Astrocyte (in vitro differentiated cells and primary cell): Measurements from ENCODE around the gene WDR37. TPM values are rescaled to one million over a fixed set of nuclear protein-coding genes. Genes with fewer than 3 reads are reported as not detected.

Experiments used
- DNase-seq: peaks from one replicate; pipeline ENCODE4 v3.0.0-alpha.2; 2010; ENCODE audit warnings: low read depth
- FAIRE-seq: peaks from 2 replicates; lab custom pipeline; 2011; peaks lifted over from hg19 to GRCh38; lab: Jason Lieb, UNC
- H2AFZ ChIP-seq: 2 replicates; pipeline ENCODE4 v1.6.0; 2012; ENCODE audit warnings: low read depth, low read length, inconsistent platforms
- H3K27ac ChIP-seq: 2 replicates; pipeline ENCODE4 v1.5.1; 2011; ENCODE audit warnings: low read depth, low read length, inconsistent platforms
- H3K27me3 ChIP-seq: 2 replicates; pipeline ENCODE4 v1.6.0; 2011; ENCODE audit warnings: low read length, inconsistent platforms; ENCODE audit not compliant: insufficient read depth
- H3K36me3 ChIP-seq: 2 replicates; pipeline ENCODE4 v1.5.1; 2011; ENCODE audit warnings: low read length, inconsistent platforms; ENCODE audit not compliant: insufficient read depth
- H3K4me1 ChIP-seq: 2 replicates; pipeline ENCODE4 v1.5.1; 2011; ENCODE audit warnings: low read length, inconsistent platforms; ENCODE audit not compliant: insufficient read depth
- H3K4me2 ChIP-seq: 2 replicates; pipeline ENCODE4 v1.6.0; 2012; ENCODE audit warnings: low read length, inconsistent platforms
- H3K4me3 ChIP-seq: 2 replicates; pipeline ENCODE4 v1.5.1; 2011; ENCODE audit warnings: low read depth, mild to moderate bottlenecking, low read length, inconsistent platforms; ENCODE audit not compliant: insufficient read depth
- H3K79me2 ChIP-seq: 2 replicates; pipeline ENCODE4 v1.6.0; 2012; ENCODE audit warnings: mild to moderate bottlenecking, low read length, inconsistent platforms; ENCODE audit not compliant: insufficient read depth
- H3K9ac ChIP-seq: 2 replicates; pipeline ENCODE4 v1.6.0; 2012; ENCODE audit warnings: mild to moderate bottlenecking, low read length, inconsistent platforms
- H3K9me3 ChIP-seq: 2 replicates; pipeline ENCODE4 v1.5.1; 2012; ENCODE audit warnings: low read depth, mild to moderate bottlenecking, low read length, inconsistent platforms; ENCODE audit not compliant: insufficient read depth
- H4K20me1 ChIP-seq: 2 replicates; pipeline ENCODE4 v1.6.0; 2012; ENCODE audit warnings: low read length, inconsistent platforms; ENCODE audit not compliant: insufficient read depth
- H3K27ac Mint-ChIP-seq: one replicate; pipeline ENCODE4 v1.8.0; 2021; ENCODE audit warnings: mild to moderate bottlenecking, mixed read lengths; ENCODE audit not compliant: unreplicated experiment
- H3K27me3 Mint-ChIP-seq: one replicate; pipeline ENCODE4 v1.8.0; 2021; ENCODE audit warnings: low read depth, mixed read lengths; ENCODE audit not compliant: unreplicated experiment
- H3K36me3 Mint-ChIP-seq: one replicate; pipeline ENCODE4 v1.8.0; 2021; ENCODE audit warnings: low read depth, mixed read lengths; ENCODE audit not compliant: unreplicated experiment
- H3K4me1 Mint-ChIP-seq: one replicate; pipeline ENCODE4 v1.8.0; 2021; ENCODE audit warnings: low read depth, mixed read lengths; ENCODE audit not compliant: unreplicated experiment
- H3K4me3 Mint-ChIP-seq: one replicate; pipeline ENCODE4 v1.8.0; 2021; ENCODE audit warnings: mild to moderate bottlenecking, moderate library complexity, mixed read lengths; ENCODE audit not compliant: unreplicated experiment
- H3K9me3 Mint-ChIP-seq: one replicate; pipeline ENCODE4 v1.8.0; 2021; ENCODE audit warnings: mild to moderate bottlenecking, mixed read lengths; ENCODE audit not compliant: unreplicated experiment
- CTCF ChIP-seq: IDR thresholded peaks from 2 replicates; pipeline ENCODE4 v1.5.1; 2011; ENCODE audit warnings: low read depth, mild to moderate bottlenecking, inconsistent platforms, low read length, moderate library complexity; ENCODE audit not compliant: insufficient read depth
- EZH2 ChIP-seq: IDR thresholded peaks from 2 replicates; pipeline ENCODE4 v1.6.1; 2012; ENCODE audit warnings: mild to moderate bottlenecking, low read length, inconsistent platforms; ENCODE audit not compliant: insufficient read depth
- total RNA-seq: library from RNA; stranded (reverse); gene quantifications from 2 replicates; pipeline ENCODE4 v1.2.1, GENCODE V29; 2021

WDR37 gene
- total RNA-seq, 1 donor from 2014 or later, result 22.8 TPM

- no peak for DNase-seq
- H3K4me3 ChIP-seq, result no peak overlapping the region
Measured at GRCh38 chr10:1040133-1040532, 16.1 kb upstream of the WDR37 start.

GRCh38 chr10:1041514-1041913 lies 14.7 kb upstream of the WDR37 start:
- TF ChIP-seq EZH2 (no peak), CTCF (no peak)
- H3K36me3 ChIP-seq, result peaks cover 43% of the 10 kb centered on the region
- H3K27ac Mint-ChIP-seq, result no peak overlapping the region

More at GRCh38 chr10:1040133-1040532, 16.1 kb upstream of the WDR37 start:
- Histone ChIP-seq H4K20me1 (peaks cover 39% of the 10 kb centered on the region), H3K27ac (no peak overlapping the region), H3K9me3 (no peaks in the 10 kb centered on the region), H3K4me2 (no peak overlapping the region), H3K4me1 (no peaks in the 10 kb centered on the region), H2AFZ (no peak overlapping the region), H3K9ac (no peak overlapping the region), H3K36me3 (peaks cover 43% of the 10 kb centered on the region), H3K27me3 (no peaks in the 10 kb centered on the region), H3K79me2 (peaks cover 23% of the 10 kb centered on the region)
- H3K27ac Mint-ChIP-seq, result no peak overlapping the region
- H3K9me3 Mint-ChIP-seq, result no peaks in the 10 kb centered on the region
- H3K4me1 Mint-ChIP-seq, result peaks cover 9% of the 10 kb centered on the region
- no peak overlapping the region for H3K4me3 Mint-ChIP-seq
- no peak for FAIRE-seq
- TF ChIP-seq EZH2 (no peak), CTCF (no peak)
- peaks cover 6% of the 10 kb centered on the region for H3K36me3 Mint-ChIP-seq
- H3K27me3 Mint-ChIP-seq, result no peaks in the 10 kb centered on the region

GRCh38 chr10:1043532-1043995 lies 12.6 kb upstream of the WDR37 start:
- Mint-ChIP-seq H3K9me3 (no peaks in the 10 kb centered on the region), H3K27me3 (no peaks in the 10 kb centered on the region), H3K36me3 (no peaks in the 10 kb centered on the region), H3K27ac (no peak overlapping the region), H3K4me1 (peaks cover 10% of the 10 kb centered on the region), H3K4me3 (no peak overlapping the region)
- H4K20me1 ChIP-seq, result peaks cover 59% of the 10 kb centered on the region
- H3K9ac ChIP-seq, result no peak overlapping the region
- no peak overlapping the region for H3K27ac ChIP-seq
- H3K4me1 ChIP-seq, result peaks cover 5% of the 10 kb centered on the region
- no peak for FAIRE-seq
- H3K27me3 ChIP-seq, result no peaks in the 10 kb centered on the region
- peaks cover 49% of the 10 kb centered on the region for H3K79me2 ChIP-seq
- H3K36me3 ChIP-seq, result peaks cover 39% of the 10 kb centered on the region
- no peak for DNase-seq
- H3K9me3 ChIP-seq, result no peaks in the 10 kb centered on the region
- no peak overlapping the region for H3K4me3 ChIP-seq
- no peak overlapping the region for H2AFZ ChIP-seq
- TF ChIP-seq CTCF (no peak), EZH2 (no peak)
- H3K4me2 ChIP-seq, result no peak overlapping the region

More at GRCh38 chr10:1041514-1041913, 14.7 kb upstream of the WDR37 start:
- H3K27me3 Mint-ChIP-seq, result no peaks in the 10 kb centered on the region
- H3K4me3 Mint-ChIP-seq, result no peak overlapping the region
- DNase-seq, result no peak
- Histone ChIP-seq H3K27me3 (no peaks in the 10 kb centered on the region), H3K4me1 (peaks cover 5% of the 10 kb centered on the region), H4K20me1 (peaks cover 52% of the 10 kb centered on the region), H3K4me3 (no peak overlapping the region), H3K79me2 (peaks cover 37% of the 10 kb centered on the region), H2AFZ (no peak overlapping the region), H3K27ac (no peak overlapping the region), H3K9me3 (no peaks in the 10 kb centered on the region), H3K4me2 (no peak overlapping the region), H3K9ac (no peak overlapping the region)
- no peaks in the 10 kb centered on the region for H3K9me3 Mint-ChIP-seq
- peaks cover 6% of the 10 kb centered on the region for H3K36me3 Mint-ChIP-seq
- peaks cover 9% of the 10 kb centered on the region for H3K4me1 Mint-ChIP-seq
- no peak for FAIRE-seq
